ENCODE data around the gene ELMOD3. TPM values are rescaled to one million over a fixed set of nuclear protein-coding genes. Genes with fewer than 3 reads are reported as not detected.

The ELMOD3 gene
- total and polyA plus RNA-seq, 9 of the 15 experiments (the other 6 are each of a cell fraction or from before 2014, with no cell fraction given): 2.7 to 18.7 (median 11.6) TPM

GRCh38 chr2:85418132-85419008 lies 63.8 kb downstream of the ELMOD3 start, which contains the start of gene SH2D6 (continued):
- TF ChIP-seq PCBP2 (IDR thresholded peaks at IDR 0.05; ENCODE audit: low read depth, low read length, poor library complexity, severe bottlenecking): no peak
- TF ChIP-seq RFX1 (IDR thresholded peaks at IDR 0.05): no peak
- TF ChIP-seq ILK (tag; IDR thresholded peaks at IDR 0.05; ENCODE audit: borderline replicate concordance, low read depth): no peak
- TF ChIP-seq ZNF316 (IDR thresholded peaks at IDR 0.05): no peak
- TF ChIP-seq CHCHD3 (CRISPR knock-in tag; IDR thresholded peaks at IDR 0.05): no peak
- no peak for TF ChIP-seq CCNT2 (IDR thresholded peaks at IDR 0.05; ENCODE audit: borderline replicate concordance, extremely low read depth, insufficient read length, low read depth, low read length)
- TF ChIP-seq, protein P1, sequence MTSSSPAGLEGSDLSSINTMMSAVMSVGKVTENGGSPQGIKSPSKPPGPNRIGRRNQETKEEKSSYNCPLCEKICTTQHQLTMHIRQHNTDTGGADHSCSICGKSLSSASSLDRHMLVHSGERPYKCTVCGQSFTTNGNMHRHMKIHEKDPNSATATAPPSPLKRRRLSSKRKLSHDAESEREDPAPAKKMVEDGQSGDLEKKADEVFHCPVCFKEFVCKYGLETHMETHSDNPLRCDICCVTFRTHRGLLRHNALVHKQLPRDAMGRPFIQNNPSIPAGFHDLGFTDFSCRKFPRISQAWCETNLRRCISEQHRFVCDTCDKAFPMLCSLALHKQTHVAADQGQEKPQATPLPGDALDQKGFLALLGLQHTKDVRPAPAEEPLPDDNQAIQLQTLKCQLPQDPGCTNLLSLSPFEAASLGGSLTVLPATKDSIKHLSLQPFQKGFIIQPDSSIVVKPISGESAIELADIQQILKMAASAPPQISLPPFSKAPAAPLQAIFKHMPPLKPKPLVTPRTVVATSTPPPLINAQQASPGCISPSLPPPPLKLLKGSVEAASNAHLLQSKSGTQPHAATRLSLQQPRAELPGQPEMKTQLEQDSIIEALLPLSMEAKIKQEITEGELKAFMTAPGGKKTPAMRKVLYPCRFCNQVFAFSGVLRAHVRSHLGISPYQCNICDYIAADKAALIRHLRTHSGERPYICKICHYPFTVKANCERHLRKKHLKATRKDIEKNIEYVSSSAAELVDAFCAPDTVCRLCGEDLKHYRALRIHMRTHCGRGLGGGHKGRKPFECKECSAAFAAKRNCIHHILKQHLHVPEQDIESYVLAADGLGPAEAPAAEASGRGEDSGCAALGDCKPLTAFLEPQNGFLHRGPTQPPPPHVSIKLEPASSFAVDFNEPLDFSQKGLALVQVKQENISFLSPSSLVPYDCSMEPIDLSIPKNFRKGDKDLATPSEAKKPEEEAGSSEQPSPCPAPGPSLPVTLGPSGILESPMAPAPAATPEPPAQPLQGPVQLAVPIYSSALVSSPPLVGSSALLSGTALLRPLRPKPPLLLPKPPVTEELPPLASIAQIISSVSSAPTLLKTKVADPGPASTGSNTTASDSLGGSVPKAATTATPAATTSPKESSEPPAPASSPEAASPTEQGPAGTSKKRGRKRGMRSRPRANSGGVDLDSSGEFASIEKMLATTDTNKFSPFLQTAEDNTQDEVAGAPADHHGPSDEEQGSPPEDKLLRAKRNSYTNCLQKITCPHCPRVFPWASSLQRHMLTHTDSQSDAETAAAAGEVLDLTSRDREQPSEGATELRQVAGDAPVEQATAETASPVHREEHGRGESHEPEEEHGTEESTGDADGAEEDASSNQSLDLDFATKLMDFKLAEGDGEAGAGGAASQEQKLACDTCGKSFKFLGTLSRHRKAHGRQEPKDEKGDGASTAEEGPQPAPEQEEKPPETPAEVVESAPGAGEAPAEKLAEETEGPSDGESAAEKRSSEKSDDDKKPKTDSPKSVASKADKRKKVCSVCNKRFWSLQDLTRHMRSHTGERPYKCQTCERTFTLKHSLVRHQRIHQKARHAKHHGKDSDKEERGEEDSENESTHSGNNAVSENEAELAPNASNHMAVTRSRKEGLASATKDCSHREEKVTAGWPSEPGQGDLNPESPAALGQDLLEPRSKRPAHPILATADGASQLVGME (CRISPR knock-in tag; IDR thresholded peaks at IDR 0.05): peak; percentile 76; the same call in 1 of the 2 replicates
- TF ChIP-seq MYNN (IDR thresholded peaks at IDR 0.05): 0 out of 2 replicates have a peak, but pooled peaks have one; percentile 10
- no peak for TF ChIP-seq MYNN (CRISPR knock-in tag; IDR thresholded peaks at IDR 0.05)
- TF ChIP-seq SRSF1 (IDR thresholded peaks at IDR 0.05; ENCODE audit: low read depth, low read length): 0 out of 2 replicates have a peak, but pooled peaks have one; percentile 54
- TF ChIP-seq JUNB (CRISPR knock-in tag; conservative IDR thresholded peaks at IDR 0.05): no peak
- peak; percentile 70; the same call in 1 of the 2 replicates for TF ChIP-seq ZNF121 (CRISPR knock-in tag; conservative IDR thresholded peaks at IDR 0.05)
- no peak for TF ChIP-seq SPI1 (IDR thresholded peaks at IDR 0.05; ENCODE audit: borderline replicate concordance, low read depth, low read length)
- no peak for TF ChIP-seq SP2 (IDR thresholded peaks at IDR 0.05; ENCODE audit: extremely low read depth, low read depth, low read length, poor library complexity, severe bottlenecking)
- TF ChIP-seq, protein P2, sequence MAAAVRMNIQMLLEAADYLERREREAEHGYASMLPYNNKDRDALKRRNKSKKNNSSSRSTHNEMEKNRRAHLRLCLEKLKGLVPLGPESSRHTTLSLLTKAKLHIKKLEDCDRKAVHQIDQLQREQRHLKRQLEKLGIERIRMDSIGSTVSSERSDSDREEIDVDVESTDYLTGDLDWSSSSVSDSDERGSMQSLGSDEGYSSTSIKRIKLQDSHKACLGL (CRISPR knock-in tag; IDR thresholded peaks at IDR 0.05; ENCODE audit: borderline replicate concordance, poor library complexity, severe bottlenecking): peak; percentile 51
- no peak; the same call in 1 of the 2 replicates for TF ChIP-seq MEF2D (tag; conservative IDR thresholded peaks at IDR 0.05; ENCODE audit: low read depth)
- peak; percentile 35; the same call in 1 of the 2 replicates for TF ChIP-seq ESRRA (IDR thresholded peaks at IDR 0.05; ENCODE audit: borderline replicate concordance, low read depth)
- no peak for TF ChIP-seq IFI16 (CRISPR knock-in tag; IDR thresholded peaks at IDR 0.05)
- no peak for TF ChIP-seq NCOA2 (IDR thresholded peaks at IDR 0.05; ENCODE audit: partially characterized antibody in 2 of 2)

Data from K562 (cell line).